CD4-positive, alpha-beta T cell treated with Interleukin-15 for 1 hour (primary cell): Measurements from ENCODE around the gene PDCD1.
"Not testable (repeated sequence)": the region's sequence is repeated elsewhere in the genome, so short reads cannot be mapped to it uniquely, and the experiment has no call there.

Experiments used
- DNase-seq: peaks from one replicate; pipeline ENCODE4 v3.0.0-alpha.2; 2020

PDCD1 gene

GRCh38 chr2:241811201-241811951 lies 47.3 kb downstream of the PDCD1 start:
- DNase-seq: no peak

GRCh38 chr2:241810307-241811200 lies 48.1 kb downstream of the PDCD1 start:
- DNase-seq: no peak

- DNase-seq: no peak
Observed at GRCh38 chr2:241809383-241810306, 49.0 kb downstream of the PDCD1 start.

GRCh38 chr2:241808721-241809382 lies 49.8 kb downstream of the PDCD1 start, which contains the start of gene NEU4:
Gene NEU4 (plus strand): TSS chr2:241809193. CDS start chr2:241814485, 5,292 bp downstream.
- no peak for DNase-seq

DNA sequence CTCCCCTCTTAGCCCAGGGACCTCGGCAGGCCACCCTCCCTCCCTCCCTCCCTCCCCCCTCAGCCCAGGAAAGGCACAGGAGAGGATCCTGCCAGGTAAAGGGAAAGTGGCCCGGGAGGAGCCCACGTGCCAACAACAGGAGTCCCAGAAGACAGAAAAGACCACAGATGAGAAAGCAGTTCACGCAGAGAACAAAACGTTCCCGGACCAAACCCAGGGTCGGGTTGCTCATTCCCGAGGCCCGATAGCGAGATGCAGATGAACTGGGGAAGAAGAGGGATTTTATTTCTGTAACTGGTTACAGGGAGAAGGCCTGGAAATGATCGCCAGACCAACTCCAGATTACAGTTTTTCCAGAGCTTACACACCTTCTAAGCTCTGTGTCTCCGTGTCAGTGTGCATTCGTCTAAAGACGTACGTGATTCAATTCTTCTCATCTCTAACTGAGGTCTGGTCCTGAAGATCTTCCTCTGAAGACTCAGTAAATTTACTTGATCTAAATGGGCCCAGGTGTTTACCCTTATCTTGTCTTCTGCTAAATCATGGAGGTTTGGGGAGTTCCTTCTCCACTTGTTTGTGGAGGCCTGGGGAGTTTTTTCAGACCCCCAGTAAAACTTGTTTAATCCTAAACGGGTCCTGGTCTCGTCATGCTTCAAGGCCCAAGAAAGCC lies 50.5 kb downstream of the PDCD1 start:
- DNase-seq: no peak

- not testable (repeated sequence) for DNase-seq
Observed at GRCh38 chr2:241806217-241806616, 52.5 kb downstream of the PDCD1 start.

DNA sequence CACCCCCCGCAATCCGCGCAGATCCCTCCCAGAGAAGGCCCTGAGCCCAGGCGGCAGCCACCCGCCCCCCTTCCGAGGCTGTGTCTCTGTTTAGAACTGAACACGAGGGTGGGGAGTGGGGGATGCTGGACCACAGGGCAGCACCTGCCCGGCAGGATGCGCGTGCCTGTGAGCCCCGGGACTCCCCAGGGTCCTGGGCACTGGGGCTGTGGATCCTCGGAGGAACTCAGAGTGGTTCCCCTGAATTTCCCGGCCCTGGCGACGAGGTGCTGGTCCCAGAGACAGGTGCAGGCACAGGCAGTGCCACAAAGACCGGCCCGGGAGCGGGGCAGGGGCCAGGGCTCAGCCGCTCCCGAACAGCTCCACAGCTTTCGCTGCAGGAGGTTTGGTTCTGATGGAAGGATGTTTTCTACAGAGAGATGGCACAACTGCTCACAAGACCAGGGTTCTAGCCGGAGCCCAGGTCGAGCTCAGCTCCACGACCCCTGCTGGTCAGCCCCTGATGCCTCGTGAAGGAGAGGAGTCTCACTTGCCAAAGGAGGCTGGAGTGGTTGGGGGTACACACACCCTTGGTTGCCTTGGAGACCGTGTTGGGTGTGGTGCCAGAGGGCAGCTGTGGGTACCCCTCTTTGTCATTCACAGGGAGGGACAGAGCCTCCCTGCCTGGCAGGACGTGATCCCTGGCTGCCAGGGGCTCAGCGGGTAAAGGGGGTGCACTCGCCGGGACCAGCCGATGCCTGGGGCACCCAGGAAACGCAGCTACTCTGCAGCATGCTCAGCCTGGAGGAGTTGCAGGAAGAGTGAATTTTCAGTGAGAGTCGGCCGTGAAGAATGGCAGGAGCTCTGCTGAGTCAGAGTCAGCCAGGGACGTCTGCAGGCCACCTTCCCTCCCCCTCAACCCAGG lies 54.1 kb downstream of the PDCD1 start:
- no peak for DNase-seq

DNA sequence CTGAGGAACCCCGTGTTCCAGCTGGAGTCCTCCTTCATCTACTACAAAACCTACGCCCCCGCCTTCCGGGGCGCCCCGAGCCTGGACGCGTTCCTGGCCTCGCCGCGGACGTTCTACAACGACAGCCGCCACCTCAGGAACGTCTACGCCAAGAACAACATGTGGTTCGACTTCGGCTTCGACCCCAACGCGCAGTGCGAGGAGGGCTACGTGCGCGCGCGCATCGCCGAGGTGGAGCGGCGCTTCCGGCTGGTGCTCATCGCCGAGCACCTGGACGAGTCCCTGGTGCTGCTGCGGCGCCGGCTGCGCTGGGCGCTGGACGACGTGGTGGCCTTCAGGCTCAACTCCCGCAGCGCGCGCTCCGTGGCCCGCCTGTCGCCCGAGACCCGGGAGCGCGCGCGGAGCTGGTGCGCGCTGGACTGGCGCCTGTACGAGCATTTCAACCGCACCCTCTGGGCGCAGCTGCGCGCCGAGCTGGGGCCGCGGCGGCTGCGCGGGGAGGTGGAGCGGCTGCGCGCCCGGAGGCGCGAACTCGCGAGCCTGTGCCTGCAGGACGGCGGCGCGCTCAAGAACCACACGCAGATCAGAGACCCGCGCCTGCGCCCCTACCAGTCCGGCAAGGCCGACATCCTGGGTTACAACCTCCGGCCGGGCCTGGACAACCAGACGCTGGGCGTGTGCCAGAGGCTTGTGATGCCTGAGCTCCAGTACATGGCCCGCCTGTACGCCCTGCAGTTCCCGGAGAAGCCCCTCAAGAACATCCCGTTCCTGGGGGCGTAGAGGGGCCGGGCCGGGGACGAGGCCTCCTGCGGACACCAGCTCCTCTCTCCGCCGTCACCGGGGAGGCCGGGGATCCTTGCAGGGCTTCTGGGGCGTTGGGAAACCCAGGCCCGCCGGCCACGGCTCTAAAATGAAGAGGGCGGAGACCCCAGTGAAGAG lies 55.0 kb downstream of the PDCD1 start:
- peak; percentile 46 for DNase-seq

GRCh38 chr2:241802421-241803318 lies 56.0 kb downstream of the PDCD1 start:
- DNase-seq: no peak

GRCh38 chr2:241801611-241802420 lies 56.9 kb downstream of the PDCD1 start:
- no peak for DNase-seq

DNA sequence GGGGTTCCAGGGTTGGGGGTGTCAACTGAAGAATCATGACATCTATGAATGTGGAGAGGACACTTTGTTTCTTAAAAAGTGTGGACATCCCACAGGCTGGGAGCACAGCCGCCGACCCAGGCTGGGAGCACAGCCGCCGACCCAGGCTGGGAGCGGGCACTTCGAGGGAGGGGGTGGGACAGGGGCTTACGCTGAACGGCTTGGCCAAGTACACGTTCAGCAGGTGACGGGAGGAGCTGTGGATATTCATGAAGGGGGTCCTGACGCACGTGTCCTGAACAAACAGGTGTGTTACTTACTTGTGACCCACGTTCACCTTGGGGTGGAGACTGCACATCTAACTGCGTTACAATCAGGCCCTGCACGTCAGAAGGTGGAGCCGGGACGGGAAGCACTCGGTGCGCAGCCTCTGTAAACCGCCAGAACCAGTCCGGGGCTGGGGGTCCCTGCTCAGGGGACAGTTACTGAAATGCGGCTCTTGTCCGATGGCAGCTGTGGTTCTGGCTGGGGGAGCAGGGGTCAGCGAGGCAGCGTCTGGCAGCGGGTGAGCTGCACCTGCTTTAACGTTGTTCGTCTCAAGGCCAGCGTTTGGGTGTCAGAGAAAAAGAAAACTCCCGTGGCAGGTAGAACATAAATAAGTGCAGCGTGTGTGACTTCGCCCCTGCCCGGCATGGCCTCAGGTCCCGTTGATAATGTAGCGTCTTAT lies 58.3 kb downstream of the PDCD1 start:
- not testable (repeated sequence) for DNase-seq
